GM19324 (cell line): ENCODE measurements around the gene RHOBTB1.

Experiments
- ATAC-seq: cut with Tn5 transposase; IDR thresholded peaks from one replicate; pipeline ENCODE4 v1.9.1; 2021; ENCODE audit warnings: mild to moderate bottlenecking, moderate library complexity; ENCODE audit not compliant: unreplicated experiment, low FRiP score

RHOBTB1 gene

DNA sequence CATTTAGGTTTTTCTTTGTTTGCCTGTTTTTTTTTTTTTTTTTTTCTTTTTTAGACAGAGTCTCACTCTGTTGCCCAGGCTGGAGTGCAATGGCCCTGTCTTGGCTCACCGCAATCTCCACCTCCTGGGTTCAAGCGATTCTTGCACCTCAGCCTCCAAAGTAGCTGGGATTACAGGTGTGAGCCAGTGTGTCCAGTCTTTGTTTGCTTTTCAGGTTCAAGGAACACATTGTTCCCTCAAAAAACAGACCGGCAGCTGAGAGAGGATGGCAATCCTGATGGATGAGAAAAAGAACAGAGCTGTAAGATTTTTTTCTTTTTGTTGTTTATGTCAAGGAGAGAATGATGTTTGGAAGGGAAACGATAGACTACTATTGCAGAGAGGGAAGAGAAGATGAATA, 23.3 kb upstream of the RHOBTB1 start:
- ATAC-seq: no peak

DNA sequence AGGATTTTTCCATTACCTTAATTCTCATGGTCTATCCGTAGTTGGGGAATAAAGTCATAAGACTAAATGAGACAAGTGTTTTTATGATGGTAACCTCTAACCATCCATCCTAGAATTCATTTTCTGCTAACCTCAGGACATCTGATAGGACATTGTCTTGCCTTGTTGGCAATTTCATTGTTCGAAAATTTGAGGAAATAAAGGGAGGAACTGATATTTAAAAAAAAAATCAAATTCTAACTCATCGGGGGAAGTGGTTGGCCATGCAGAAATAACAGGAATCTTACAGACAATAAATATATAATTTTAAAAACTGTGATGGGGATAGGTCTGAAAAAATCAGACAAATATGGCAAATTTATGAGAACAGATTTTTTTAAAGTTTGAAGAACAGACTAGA, 21.7 kb upstream of the RHOBTB1 start:
- no peak for ATAC-seq

DNA sequence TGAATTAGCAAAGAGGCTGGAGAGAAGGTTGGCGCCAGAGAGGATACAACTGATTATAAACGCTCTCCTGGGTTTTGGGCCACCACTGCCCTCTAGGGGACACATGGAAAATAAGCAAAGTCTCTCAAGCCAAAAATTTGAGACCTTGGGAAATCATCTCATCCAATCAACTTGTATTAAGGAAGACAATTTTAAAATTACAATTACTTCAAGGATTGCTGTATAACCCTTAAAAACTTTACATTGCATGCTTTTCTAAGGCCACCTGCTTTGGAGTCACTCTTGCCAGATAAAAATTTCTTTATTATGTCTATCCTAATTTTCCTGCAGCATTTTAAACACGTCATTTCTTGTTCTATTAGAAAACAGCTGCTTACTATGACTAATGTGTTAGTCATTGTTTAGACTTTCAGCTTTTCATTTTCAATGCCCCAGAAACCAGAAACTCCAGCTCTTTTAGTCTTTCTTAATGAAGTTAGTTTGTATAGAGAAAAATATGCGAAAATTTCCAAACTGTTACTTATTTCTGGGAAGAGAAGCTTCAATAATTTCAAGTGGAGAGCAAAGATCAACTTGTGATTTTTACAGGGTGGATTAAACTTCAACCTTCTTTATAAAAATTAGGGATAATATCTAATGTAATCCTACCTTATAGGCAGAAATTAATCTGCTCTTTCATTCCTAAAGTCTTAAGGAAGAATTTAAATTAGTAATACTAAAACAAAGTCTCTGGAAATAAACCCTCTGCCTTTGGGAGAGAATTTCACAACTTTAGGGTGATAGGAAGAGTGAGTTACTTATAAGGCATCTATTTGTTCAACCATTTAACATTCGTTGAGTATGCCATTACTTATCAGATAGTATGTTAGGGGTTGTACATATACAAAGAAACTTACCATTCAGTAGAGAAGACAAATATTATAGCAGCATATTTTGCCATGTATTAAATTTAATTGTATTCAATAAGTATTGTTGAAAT, 20.6 kb upstream of the RHOBTB1 start:
- no peak for ATAC-seq

DNA sequence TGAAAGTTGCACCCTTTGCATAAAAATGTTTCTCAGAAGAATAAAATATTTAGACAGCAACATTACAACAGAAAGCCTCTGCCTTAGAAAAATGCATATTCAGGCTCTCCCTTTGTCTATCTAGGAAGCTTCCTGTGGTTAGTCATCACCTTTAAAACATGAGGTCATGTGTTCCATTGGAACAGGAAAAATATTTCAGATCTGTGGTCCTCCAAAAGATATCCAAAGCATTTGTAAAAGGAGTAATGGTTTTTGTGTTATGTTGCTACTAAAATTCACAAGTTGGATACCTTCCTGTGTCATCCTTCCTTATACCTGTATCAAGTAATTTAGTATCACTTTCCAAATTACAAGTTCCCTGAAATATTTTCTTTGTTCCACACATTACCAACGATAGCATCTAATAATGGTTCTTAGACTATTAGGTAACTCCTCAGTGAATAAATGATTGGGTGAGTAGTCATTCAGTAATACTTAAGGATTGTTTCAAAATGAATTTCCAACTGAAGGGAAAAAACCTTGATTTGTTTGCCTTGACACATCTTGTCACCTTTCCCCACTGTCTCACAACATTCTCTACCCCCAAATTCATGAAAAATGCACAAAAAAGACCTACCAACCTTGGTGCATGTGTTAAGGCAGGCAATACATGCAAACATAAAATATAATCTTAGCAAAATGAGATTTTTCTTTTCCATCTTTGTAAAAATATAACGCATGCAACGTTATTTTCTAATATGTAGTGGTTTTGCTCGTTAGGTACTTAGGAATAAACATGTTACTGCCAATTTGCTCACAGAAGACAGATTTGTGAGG, 19.7 kb upstream of the RHOBTB1 start:
- ATAC-seq: no peak

DNA sequence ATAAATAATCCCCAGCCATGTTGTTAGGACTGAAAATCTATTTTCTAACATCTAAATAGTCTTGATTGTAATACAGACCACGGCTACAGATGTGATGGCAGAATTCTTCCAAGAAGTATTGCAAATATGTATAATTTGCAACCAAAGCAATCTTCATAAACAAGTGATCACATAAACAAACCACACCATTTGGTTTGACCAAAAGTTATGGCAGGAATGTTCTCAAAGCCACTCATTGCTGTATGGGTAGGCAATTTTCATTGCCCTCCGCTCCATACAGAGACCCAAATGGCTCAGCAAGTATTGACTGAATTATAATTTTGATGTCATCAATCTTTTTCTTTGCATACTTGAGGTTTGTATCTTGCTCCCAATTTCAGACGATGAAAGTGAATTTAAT, 19.0 kb upstream of the RHOBTB1 start:
- no peak for ATAC-seq

DNA sequence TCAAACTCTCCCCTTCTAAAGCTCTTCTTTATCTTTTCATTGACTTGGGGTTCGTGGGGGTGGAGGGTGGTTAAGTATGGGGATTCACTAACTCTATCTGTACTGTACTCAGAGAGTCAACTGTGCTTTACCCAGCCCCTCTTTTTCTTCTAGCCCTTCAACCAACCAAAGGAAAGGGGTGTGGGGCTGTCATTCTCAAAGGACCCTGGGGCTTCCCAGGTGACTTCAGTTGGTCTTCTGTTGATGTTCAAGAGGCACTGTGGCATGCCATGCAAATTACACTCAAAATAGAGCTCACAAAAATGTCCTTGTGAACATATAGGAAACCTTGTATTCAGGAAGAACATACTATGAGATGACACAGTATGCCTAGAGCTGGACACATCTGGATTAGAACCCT, 16.9 kb upstream of the RHOBTB1 start:
- no peak for ATAC-seq

DNA sequence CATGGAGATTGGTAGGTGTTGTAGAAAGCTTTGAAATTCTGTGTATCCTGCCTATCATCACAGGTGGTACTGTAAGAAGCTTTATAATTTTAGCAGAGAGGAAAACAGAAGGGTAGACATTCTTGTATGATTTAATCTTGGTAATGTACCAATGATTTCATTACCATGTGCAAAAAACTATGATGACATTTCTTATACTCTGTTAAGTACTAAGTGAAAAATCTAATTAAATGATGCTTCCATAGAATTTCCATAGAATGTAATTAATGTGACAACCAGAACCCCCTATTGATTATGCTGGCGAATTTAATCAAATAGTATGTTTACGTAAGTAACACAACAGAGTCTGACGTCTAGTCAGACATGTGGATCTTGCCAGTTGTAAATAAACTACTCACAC, 16.0 kb upstream of the RHOBTB1 start:
- ATAC-seq: no peak

DNA sequence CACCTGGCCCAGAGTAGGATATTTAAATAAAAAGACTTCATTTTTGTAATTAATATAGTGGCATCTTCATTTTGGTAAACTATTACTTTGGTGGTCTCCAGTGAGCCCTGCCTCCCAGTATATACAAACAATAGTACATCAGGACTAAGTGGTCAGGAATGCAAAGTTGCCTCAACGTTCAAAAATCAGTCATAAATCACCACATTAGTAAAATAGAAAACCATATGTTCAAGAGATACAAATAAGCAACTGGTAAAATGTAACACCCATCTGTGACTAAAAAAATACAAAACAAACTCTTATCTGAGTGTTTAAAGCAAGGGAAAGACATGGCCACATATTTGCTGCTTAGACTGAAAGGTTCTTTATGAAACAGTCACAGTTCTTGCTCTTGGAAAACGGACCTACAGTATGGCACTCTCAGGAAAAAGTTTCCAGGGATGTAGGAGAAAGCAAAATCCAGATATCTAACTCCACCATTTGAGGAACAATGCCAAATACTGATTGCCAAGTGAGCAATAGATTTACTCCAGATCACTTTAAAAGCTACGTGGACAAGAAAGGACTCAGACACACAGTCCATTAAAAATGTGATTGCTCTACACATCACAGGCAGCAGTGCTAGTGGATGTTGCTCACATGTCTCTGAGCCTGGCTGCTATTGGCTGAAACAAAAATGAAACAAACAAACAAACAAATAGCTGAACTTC, 15.1 kb upstream of the RHOBTB1 start:
- no peak for ATAC-seq

DNA sequence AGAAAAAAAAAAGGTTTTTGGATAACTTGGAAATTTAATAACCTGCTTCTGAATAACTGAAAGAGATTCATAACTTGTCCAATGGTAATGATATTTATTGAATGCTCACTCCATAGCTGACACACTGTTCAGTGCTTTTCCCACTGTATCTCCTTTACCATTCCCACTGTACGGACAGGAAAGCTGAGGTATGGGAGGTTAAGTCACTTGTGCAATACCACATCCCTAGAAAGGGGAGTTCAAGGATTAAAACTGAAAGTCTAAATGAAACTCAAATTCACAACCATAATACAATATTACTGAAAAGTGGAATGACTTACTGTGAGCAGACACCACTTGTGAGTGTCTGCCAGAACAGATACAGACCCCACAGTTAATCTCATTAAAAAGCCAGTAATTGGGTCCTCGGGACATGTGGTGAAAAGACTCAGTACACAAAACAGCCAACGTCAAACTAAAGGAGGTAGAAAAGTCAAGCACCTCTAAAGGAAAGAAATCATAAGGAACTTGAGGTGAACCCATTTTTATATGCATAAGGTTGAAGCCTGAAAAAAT, 13.8 kb upstream of the RHOBTB1 start:
- ATAC-seq: no peak

DNA sequence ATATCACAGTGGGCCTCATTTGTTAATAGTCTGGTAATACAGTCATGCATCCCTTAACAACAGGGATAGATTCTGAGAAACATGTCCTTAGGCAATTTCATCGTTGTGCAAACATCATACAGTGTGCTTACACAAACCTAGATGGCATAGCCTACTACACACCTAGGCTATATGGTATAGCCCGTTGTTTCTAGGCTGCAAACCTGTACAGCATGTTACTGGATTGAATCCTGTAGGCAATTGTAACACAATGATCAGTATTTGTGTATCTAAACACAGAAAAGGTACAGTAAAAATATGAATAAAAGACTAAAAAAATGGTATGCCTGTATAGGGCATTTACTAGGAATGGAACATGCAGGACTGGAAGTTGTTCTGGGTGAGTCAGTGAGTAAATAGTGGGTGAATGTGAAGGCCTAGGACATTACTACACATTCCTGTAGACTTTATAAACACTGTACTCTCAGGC, 12.0 kb upstream of the RHOBTB1 start:
- no peak for ATAC-seq

DNA sequence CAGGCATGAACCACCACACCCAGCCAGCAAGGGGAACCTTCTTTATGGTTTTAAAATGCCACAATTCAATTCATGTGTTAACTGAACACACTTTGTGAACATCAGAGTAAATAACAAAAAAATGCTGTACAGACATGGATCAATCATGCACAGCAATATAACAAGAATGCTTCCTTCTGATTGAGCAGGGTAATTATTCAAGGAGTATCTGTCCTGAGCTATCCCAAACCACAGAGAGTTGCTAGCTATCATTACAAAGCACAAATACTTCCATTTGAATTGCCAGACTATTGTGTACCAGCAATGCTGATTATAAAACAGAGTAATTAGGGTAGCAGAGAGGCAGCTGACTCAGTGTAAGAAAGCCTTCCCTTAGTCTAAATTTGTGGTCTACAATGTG, 11.3 kb upstream of the RHOBTB1 start:
- ATAC-seq: no peak

DNA sequence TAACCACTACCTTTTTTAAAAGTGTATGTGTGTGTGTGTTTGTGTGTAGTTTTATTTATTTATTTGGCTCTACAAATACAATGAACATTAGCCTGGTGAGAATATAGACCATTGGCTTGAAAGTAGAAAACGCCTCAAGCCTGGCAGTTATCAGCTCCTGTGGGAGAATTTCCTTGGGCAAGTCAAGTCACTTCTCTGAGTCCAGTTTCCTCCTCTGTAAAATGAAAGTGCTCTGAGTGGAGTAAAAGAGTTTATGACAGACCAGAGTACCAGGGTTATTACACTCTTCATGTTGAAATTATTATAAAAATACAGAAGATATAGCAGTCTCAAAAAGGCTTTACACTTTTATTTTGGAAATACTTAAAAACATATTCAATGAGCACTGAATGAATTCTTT, 10.1 kb upstream of the RHOBTB1 start:
- no peak for ATAC-seq

DNA sequence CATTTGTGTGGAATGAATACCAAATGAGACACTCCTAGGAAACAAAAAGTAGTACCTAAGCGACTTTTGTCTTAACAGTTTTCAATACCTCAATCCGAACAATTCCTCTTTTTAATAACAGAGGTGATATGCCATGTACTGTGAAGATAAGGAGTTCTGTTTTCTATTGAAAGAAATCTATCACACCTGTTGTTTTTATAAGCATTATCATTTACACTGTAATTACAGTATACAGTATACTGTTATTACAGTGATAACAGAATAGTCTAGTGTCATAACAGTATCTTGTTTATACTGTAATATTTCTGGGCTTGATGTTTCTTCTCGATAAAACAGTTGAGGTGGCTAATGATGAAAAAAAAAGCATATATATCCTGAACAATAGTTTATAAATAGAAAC, 9.4 kb upstream of the RHOBTB1 start:
- ATAC-seq: no peak

DNA sequence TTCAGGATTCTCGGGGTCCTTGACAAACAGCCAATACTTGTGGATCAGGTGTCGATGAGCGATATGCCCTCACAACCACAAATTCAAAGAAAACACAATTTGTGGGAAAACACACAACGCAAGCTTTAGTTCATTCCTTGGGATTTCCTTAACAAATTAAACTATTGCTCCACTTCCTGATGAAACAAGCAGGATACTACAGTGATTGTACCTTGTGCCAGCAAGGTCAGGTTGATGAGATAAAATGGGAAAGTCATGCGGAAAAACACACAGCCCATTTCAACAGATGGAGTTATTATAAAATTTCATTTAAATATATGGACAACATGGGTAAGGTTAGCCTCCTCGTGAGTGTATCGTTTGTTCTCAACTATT, 8.8 kb upstream of the RHOBTB1 start:
- ATAC-seq: no peak

DNA sequence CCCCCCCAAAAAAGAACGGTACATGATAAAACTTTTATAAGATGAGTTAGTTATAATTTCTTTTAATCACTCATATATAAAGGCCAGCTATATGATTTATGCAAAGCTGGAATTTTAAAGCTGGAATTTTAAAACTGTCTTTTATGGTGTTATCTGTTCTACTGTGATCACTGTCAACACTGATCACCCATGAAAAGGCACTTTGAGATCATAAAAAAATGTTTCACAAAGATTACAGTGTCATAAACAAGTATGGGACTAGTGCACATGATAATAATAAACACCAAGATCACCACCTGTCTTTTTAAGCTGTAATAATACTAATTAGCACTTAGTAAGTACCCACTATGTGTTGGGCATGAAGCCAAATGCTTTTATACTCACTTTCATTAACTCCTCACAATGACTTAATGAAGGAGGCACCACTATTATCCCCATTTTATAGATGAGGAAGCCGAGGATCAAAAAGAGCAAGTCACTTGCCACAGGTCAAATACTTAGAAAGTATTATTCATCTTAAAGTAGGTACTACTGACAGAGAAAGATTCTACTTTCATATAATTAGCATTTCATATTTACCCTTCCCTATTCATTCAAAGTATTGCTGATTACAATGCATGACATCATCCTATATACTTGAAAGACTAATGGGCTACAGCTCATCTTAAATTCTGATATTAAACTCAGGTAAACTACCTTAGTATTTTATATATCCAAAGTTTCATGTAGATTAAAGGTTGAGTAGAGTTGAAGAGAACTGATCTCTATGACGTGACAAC, 8.3 kb upstream of the RHOBTB1 start:
- ATAC-seq: no peak

DNA sequence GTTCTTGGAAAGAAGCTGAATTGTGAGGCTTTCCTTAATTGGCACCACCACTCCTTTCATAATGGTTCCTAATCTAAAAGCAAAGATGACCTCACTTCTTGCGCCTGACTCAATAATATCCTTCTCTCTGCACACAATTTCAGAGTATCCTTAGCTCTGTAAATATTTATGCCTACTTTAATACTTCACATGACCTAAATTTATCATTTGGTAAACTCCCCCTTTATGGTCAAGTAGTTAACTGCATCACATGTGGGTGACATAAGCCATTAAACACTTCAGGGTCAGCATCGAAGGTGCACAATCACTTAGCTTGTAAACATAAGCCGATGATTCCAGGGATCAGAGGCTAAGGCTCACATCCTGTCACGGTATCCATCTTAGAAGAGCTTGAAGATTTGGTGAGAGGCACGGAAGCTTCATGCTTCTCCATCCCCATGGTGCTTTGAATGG, 7.3 kb upstream of the RHOBTB1 start:
- no peak for ATAC-seq

DNA sequence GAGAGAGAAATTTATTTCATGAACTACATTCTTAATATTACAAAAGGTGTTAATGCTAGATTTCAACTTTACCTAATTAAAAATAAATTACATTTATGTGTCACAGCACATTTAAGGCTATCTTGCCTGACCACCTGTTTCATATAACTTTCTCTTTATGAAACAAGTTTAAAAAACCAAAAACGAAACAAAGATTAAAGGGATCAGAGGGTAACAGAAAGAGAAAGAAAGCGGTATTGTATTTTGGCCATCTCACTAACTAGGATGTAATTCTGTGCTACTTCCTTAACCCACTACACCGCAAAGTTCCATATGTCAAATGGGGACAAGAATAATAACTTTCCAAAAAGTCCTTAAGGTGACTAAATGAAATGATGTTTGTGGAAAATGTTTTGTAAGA, 6.3 kb upstream of the RHOBTB1 start:
- ATAC-seq: no peak

DNA sequence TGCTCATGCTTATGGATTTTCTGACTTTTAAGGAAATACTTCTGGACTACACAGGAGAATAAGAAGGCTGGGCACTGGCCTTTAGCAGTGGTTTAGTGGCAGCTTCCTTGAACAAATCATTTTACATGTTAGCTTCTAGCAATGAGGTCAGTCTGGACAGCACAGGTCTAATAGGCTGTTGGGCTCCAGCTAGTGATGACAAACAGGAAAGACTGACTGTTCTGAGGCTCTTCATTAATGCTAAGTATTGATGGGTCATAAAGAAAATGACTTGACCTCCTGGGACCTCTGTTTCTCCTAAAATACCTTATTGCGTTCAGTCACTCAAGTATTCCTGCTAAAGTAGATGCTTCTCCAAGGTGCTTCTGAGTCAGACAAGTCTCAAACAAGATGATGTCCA, 4.9 kb upstream of the RHOBTB1 start:
- no peak for ATAC-seq

DNA sequence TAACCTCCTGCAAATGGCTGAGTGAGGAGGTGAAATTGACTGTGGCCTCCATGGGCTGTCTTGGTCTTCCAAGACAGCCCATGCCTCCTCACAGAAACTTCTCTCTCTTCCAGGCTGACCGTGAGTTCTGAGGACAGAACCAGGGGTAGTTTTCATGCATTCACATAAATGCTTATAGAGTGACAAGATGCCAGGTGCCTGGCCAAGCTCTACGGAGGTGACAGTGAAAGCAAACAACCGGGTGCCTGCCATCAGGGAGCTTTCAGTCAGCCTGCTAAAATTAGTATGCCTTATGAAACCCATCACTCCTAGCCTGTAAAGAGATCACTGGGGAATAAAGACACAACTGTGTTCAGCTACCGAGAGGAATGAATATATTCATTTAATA, 919 bp upstream of the RHOBTB1 start:
- no peak for ATAC-seq
